ENCODE data around the gene PLOD1.

PLOD1 gene

GRCh38 chr1:12022036-12022435, 87.5 kb downstream of the PLOD1 start:
- intact Hi-C loops (cut with DNase I; ENCODE audit: low total_unique reads): no loop called here
- H3K27ac ChIP-seq: no peak overlapping the region
- TF ChIP-seq CTCF (IDR thresholded peaks at IDR 0.05): no peak

More at GRCh38 chr1:12022036-12022435, 87.5 kb downstream of the PLOD1 start:
- H3K4me1 ChIP-seq: peaks cover 0 to 16% (median 12%) of the 10 kb centered on the region in 4 donors
- peaks cover 11 to 55% (median 39%) of the 10 kb centered on the region in 3 donors for H3K36me3 ChIP-seq
- DNase-seq: no peak
- H3K27me3 ChIP-seq: no peaks in the 10 kb centered on the region
- no peak overlapping the region for H3K4me3 ChIP-seq
- H3K9me3 ChIP-seq: no peaks in the 10 kb centered on the region

Measured in tibial artery (tissue), 4 donors.